MCF 10A (cell line): ENCODE measurements around the gene ETV3. TPM values are rescaled to one million over a fixed set of nuclear protein-coding genes. Genes with fewer than 3 reads are reported as not detected.

Experiments
- BruUV-seq: library from RNA; stranded (reverse); fragments of 400-500 nt; replicated peaks from 2 replicates; lab custom pipeline; 2021; lab: Mats Ljungman, UMichigan
- CTCF ChIA-PET: fragments of 300-600 bp; sonication (Branson Sonifier 250); formaldehyde crosslinking; extraction: SDS; loops from one replicate; lab custom pipeline; 2021; ENCODE audit warnings: antibody characterized with exemption, inconsistent platforms; lab: Yijun Ruan, JAX
- POLR2A ChIA-PET: fragments of 300-600, 350-650 bp; sonication (Branson Sonifier 250); formaldehyde crosslinking; extraction: SDS; loops from one replicate; lab custom pipeline; 2020; ENCODE audit warnings: antibody characterized with exemption, inconsistent platforms; lab: Yijun Ruan, JAX
- DNase-seq: peaks from one replicate; pipeline ENCODE4 v3.0.0-alpha.2; 2018; ENCODE audit not compliant: unreplicated experiment
- H3K27ac Mint-ChIP-seq: one replicate; pipeline ENCODE4 v1.8.0; 2022; ENCODE audit warnings: mild to moderate bottlenecking, low read depth, mixed read lengths; ENCODE audit not compliant: unreplicated experiment
- H3K27me3 Mint-ChIP-seq: one replicate; pipeline ENCODE4 v1.8.0; 2022; ENCODE audit warnings: mixed read lengths; ENCODE audit not compliant: insufficient read depth, unreplicated experiment
- H3K36me3 Mint-ChIP-seq: one replicate; pipeline ENCODE4 v1.8.0; 2022; ENCODE audit warnings: mild to moderate bottlenecking, moderate library complexity, mixed read lengths; ENCODE audit not compliant: insufficient read depth, unreplicated experiment
- H3K4me1 Mint-ChIP-seq: one replicate; pipeline ENCODE4 v1.8.0; 2022; ENCODE audit warnings: mixed read lengths; ENCODE audit not compliant: insufficient read depth, unreplicated experiment
- H3K4me3 Mint-ChIP-seq: one replicate; pipeline ENCODE4 v1.8.0; 2022; ENCODE audit warnings: mild to moderate bottlenecking, moderate library complexity, mixed read lengths; ENCODE audit not compliant: unreplicated experiment
- H3K9me3 Mint-ChIP-seq: one replicate; pipeline ENCODE4 v1.8.0; 2022; ENCODE audit warnings: mixed read lengths; ENCODE audit not compliant: unreplicated experiment
- intact Hi-C: fragments of 100-400 bp; cut with micrococcal nuclease; formaldehyde crosslinking; loops from 2 replicates; pipeline ENCODE4 v1.14.1; 2022
- total RNA-seq: library from RNA; stranded (reverse); gene quantifications from 2 replicates; pipeline ENCODE4 v1.2.3, GENCODE V29; 2022
- TF ChIP-seq, protein P1 (sequence below): fragments of 200-600 bp; IDR thresholded peaks from one replicate; pipeline ENCODE4 v1.8.0; 2022; ENCODE audit warnings: antibody characterized with exemption, mild to moderate bottlenecking; ENCODE audit not compliant: unreplicated experiment

Gene ETV3
- total RNA-seq, 1 experiment from 2014 or later = 28.6 TPM

DNA sequence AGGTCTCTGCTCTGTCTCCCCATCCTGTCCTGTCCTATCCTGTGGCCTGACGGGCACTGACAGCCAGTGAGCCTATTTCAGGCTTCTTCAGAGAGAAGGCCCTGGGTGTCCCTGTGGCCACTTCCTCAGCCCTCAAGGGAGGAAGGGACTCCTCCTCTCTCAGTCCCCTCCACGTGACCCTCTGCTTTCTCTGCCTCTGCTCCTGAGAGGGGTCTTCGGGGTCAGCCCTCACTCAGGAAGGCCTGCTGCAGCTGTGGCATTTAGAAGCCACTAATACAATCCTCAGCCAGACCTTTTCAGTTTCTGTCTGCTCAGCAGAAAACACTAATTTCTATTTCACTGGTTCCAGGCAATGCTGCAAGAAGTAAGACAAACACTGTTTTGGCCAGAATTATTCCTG lies 43.6 kb upstream of the ETV3 start:
- Mint-ChIP-seq H3K4me1 (no peaks in the 10 kb centered on the region), H3K9me3 (no peaks in the 10 kb centered on the region), H3K27ac (no peak overlapping the region), H3K4me3 (no peak overlapping the region), H3K36me3 (no peaks in the 10 kb centered on the region), H3K27me3 (peaks cover 63% of the 10 kb centered on the region)
- no peak for DNase-seq
- BruUV-seq = no TSS peak
- intact Hi-C loops = no loop called here
- TF ChIP-seq, protein P1, sequence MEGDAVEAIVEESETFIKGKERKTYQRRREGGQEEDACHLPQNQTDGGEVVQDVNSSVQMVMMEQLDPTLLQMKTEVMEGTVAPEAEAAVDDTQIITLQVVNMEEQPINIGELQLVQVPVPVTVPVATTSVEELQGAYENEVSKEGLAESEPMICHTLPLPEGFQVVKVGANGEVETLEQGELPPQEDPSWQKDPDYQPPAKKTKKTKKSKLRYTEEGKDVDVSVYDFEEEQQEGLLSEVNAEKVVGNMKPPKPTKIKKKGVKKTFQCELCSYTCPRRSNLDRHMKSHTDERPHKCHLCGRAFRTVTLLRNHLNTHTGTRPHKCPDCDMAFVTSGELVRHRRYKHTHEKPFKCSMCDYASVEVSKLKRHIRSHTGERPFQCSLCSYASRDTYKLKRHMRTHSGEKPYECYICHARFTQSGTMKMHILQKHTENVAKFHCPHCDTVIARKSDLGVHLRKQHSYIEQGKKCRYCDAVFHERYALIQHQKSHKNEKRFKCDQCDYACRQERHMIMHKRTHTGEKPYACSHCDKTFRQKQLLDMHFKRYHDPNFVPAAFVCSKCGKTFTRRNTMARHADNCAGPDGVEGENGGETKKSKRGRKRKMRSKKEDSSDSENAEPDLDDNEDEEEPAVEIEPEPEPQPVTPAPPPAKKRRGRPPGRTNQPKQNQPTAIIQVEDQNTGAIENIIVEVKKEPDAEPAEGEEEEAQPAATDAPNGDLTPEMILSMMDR = no peak
- ChIA-PET CTCF (interaction anchor here (0.5 to 7.9 kb wide), 7 partner anchors 9 to 323 kb away, joined by 3 to 75 read pairs (median 8); no protein-coding TSS in a partner anchor), POLR2A (no interaction called here)

DNA sequence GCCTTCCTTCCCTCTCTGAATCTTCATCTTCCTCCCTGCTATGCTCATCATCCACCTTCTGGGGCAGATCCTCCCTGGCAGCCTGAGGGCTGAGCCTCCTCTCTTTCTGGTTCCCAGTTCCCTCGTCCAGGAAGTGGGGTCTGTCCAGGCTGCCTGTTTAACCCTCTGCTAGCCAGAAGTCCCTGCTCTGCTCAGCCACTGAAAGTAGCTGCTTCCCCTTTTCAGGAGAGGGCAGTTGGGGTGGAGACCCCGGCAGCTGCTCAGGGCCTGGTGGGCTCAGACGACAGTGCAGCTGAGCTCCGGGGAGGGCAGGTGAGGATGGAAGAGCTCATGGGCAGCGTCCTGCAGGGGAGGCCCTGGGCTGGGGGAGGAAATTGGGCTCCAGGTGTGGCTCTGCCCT lies 43.1 kb upstream of the ETV3 start:
- ChIA-PET POLR2A (no interaction called here), CTCF (interaction anchor here (0.6 to 2.5 kb wide), 7 partner anchors 11 to 324 kb away, joined by 3 to 8 read pairs (median 3); no protein-coding TSS in a partner anchor)
- H3K36me3 Mint-ChIP-seq = no peaks in the 10 kb centered on the region
- no peak overlapping the region for H3K4me3 Mint-ChIP-seq
- H3K4me1 Mint-ChIP-seq = no peaks in the 10 kb centered on the region
- peaks cover 63% of the 10 kb centered on the region for H3K27me3 Mint-ChIP-seq
- DNase-seq = no peak
- intact Hi-C loops = no loop called here
- TF ChIP-seq, protein P1 = no peak
- H3K9me3 Mint-ChIP-seq = no peaks in the 10 kb centered on the region
- BruUV-seq = no TSS peak
- H3K27ac Mint-ChIP-seq = no peak overlapping the region

DNA sequence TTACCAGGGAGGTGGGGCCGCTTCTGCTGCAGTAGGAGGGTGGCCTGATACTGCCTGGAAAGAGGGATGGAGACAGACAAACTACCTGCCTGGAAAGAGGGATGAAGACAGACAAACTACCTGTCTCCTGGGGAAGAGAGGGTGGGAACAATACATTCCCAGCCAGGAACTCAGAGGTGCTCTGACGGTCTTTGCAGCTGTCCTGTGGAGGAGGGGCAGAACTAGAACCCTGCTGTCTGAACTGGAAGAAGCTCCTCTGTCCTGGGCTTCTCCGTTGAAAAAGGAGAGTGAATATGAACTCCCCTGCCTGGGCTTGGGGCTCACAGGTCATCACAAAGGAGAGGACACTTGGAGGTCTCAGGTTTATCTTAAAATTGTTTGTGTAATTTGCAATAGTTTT lies 40.3 kb upstream of the ETV3 start:
- ChIA-PET CTCF (interaction anchor here (0.5 to 5.8 kb wide), 8 partner anchors 7 to 853 kb away, joined by 3 to 40 read pairs (median 5); no protein-coding TSS in a partner anchor), POLR2A (no interaction called here)
- H3K4me1 Mint-ChIP-seq = no peaks in the 10 kb centered on the region
- no peak for DNase-seq
- TF ChIP-seq, protein P1 = no peak
- H3K4me3 Mint-ChIP-seq = no peak overlapping the region
- peaks cover 76% of the 10 kb centered on the region for H3K27me3 Mint-ChIP-seq
- no peaks in the 10 kb centered on the region for H3K36me3 Mint-ChIP-seq
- no TSS peak for BruUV-seq
- no peaks in the 10 kb centered on the region for H3K9me3 Mint-ChIP-seq
- no peak overlapping the region for H3K27ac Mint-ChIP-seq
- intact Hi-C loops = no loop called here

DNA sequence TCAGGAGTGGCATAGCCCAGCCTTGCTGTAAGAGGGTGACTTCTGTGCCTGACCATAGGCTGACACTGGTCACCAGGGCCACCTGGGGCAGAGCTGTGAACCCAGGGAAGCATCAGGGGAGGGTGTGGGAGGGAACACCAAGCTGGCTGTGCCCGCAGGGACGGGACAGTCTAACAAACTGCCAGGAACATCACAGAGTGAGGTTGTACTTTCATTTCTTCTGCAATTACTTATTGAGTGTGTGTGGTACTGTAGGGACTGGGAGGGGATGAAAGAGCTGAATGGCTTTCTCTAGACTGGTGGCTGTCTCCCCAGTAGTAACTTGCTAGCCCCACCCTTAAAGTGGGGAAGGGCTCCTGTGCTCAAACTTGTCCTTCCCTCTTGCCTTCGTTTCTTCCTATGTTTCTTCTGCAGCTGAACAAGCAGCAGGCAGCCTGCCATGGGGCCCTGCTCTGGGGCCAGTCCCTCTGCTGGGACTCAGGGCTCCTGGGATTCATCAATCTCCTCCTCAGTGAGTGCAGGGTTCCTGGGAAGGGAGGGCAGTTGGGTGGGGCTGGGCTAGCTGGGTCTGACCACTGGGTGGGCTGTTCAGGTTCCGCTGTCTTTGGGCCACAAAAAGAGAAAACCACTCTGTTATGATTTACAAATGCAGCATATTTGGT lies 39.7 kb upstream of the ETV3 start:
- intact Hi-C loops = no loop called here
- Mint-ChIP-seq H3K4me3 (no peak overlapping the region), H3K36me3 (no peaks in the 10 kb centered on the region), H3K4me1 (no peaks in the 10 kb centered on the region), H3K9me3 (no peaks in the 10 kb centered on the region), H3K27ac (no peak overlapping the region), H3K27me3 (peaks cover 82% of the 10 kb centered on the region)
- no peak for DNase-seq
- TF ChIP-seq, protein P1 = no peak
- POLR2A ChIA-PET = no interaction called here
- CTCF ChIA-PET = interaction anchor here (0.5 to 5.8 kb wide), 13 partner anchors 8 to 854 kb away, joined by 3 to 40 read pairs (median 5); no protein-coding TSS in a partner anchor
- BruUV-seq = no TSS peak
